ENCODE measurements around the gene PSPN.

The PSPN gene

GRCh38 chr19:6334490-6335285, 41.0 kb downstream of the PSPN start:
- H3K36me3 ChIP-seq (ENCODE audit: low read depth) = no peaks in the 10 kb centered on the region
- H3K9me3 ChIP-seq (ENCODE audit: severe bottlenecking) = no peaks in the 10 kb centered on the region
- TF ChIP-seq CTCF (IDR thresholded peaks at IDR 0.05; ENCODE audit: poor library complexity, severe bottlenecking) = no peak
- no peaks in the 10 kb centered on the region for H3K4me1 ChIP-seq (ENCODE audit: insufficient read depth, poor library complexity, severe bottlenecking)
- DNase-seq (ENCODE audit: low spot score) (no peak), ATAC-seq (ENCODE audit: low read depth) (no peak)
- no peaks in the 10 kb centered on the region for H3K27me3 ChIP-seq (ENCODE audit: insufficient read depth, poor library complexity, severe bottlenecking)
- no peak overlapping the region for H3K4me3 ChIP-seq (ENCODE audit: severe bottlenecking)
- no peak overlapping the region for H3K27ac ChIP-seq (ENCODE audit: poor library complexity, severe bottlenecking)

- no peaks in the 10 kb centered on the region for H3K36me3 ChIP-seq (ENCODE audit: low read depth)
- H3K4me3 ChIP-seq (ENCODE audit: severe bottlenecking) = no peak within 1 kb of the TSS
- no peaks in the 10 kb centered on the region for H3K4me1 ChIP-seq (ENCODE audit: insufficient read depth, poor library complexity, severe bottlenecking)
- no peak for TF ChIP-seq CTCF (IDR thresholded peaks at IDR 0.05; ENCODE audit: poor library complexity, severe bottlenecking)
- DNase-seq (ENCODE audit: low spot score) (no peak), ATAC-seq (ENCODE audit: low read depth) (no peak)
- H3K27ac ChIP-seq (ENCODE audit: poor library complexity, severe bottlenecking) = no peak within 1 kb of the TSS
- no peaks in the 10 kb centered on the region for H3K27me3 ChIP-seq (ENCODE audit: insufficient read depth, poor library complexity, severe bottlenecking)
- H3K9me3 ChIP-seq (ENCODE audit: severe bottlenecking) = no peaks in the 10 kb centered on the region
These were observed 42.3 kb downstream of the PSPN start, which contains the start of gene ACER1 for GRCh38 chr19:6333439-6333838. Gene ACER1 (minus strand): TSS chr19:6333612. CDS start chr19:6333551, 61 bp downstream.

- no peak overlapping the region for H3K27ac ChIP-seq (ENCODE audit: poor library complexity, severe bottlenecking)
- H3K27me3 ChIP-seq (ENCODE audit: insufficient read depth, poor library complexity, severe bottlenecking) = no peaks in the 10 kb centered on the region
- TF ChIP-seq CTCF (IDR thresholded peaks at IDR 0.05; ENCODE audit: poor library complexity, severe bottlenecking) = no peak
- DNase-seq (ENCODE audit: low spot score) (no peak), ATAC-seq (ENCODE audit: low read depth) (no peak)
- no peaks in the 10 kb centered on the region for H3K9me3 ChIP-seq (ENCODE audit: severe bottlenecking)
- H3K36me3 ChIP-seq (ENCODE audit: low read depth) = no peaks in the 10 kb centered on the region
- H3K4me1 ChIP-seq (ENCODE audit: insufficient read depth, poor library complexity, severe bottlenecking) = no peaks in the 10 kb centered on the region
- no peak overlapping the region for H3K4me3 ChIP-seq (ENCODE audit: severe bottlenecking)
These were observed 48.9 kb downstream of the PSPN start for GRCh38 chr19:6326815-6327214.

GRCh38 chr19:6325614-6326013, 50.1 kb downstream of the PSPN start:
- no peaks in the 10 kb centered on the region for H3K9me3 ChIP-seq (ENCODE audit: severe bottlenecking)
- no peak for TF ChIP-seq CTCF (IDR thresholded peaks at IDR 0.05; ENCODE audit: poor library complexity, severe bottlenecking)
- H3K36me3 ChIP-seq (ENCODE audit: low read depth) = no peaks in the 10 kb centered on the region
- ATAC-seq (ENCODE audit: low read depth) (no peak), DNase-seq (ENCODE audit: low spot score) (no peak)
- no peaks in the 10 kb centered on the region for H3K27me3 ChIP-seq (ENCODE audit: insufficient read depth, poor library complexity, severe bottlenecking)
- no peaks in the 10 kb centered on the region for H3K4me1 ChIP-seq (ENCODE audit: insufficient read depth, poor library complexity, severe bottlenecking)
- H3K27ac ChIP-seq (ENCODE audit: poor library complexity, severe bottlenecking) = no peak overlapping the region
- no peak overlapping the region for H3K4me3 ChIP-seq (ENCODE audit: severe bottlenecking)

Data from RWPE2 (cell line).